ENCODE results near the gene MED12. TPM values are rescaled to one million over a fixed set of nuclear protein-coding genes. Genes with fewer than 3 reads are reported as not detected.

Gene MED12
- total RNA-seq, 1 donor from 2014 or later: 19.1 TPM

- no peak for DNase-seq (ENCODE audit: low spot score)
- intact Hi-C loops (cut with DNase I): no loop called here
These were observed 15.0 kb upstream of the MED12 start for GRCh38 chrX:71103110-71103983.

DNA sequence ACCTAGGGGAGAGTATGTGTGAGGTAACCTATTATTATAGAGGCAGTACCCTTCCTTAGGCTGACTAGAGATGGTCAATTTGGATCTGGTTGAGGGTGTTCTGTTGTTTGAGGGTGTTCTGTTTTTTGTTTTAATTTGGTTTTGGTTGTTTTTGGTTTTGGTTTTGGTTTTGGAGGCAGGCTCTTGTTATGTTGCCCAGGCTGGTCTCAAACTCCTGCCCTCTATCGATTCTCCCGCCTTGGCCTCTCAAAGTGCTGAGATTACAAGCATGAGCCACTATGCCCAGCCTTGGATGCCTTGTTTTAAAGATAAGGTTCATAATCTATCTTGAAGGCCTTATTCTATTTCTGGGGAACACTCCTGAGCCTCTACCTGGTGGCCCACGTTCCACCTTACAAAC, 12.8 kb upstream of the MED12 start:
- no peak for DNase-seq (ENCODE audit: low spot score)
- intact Hi-C loops (cut with DNase I): no loop called here

- no peak for DNase-seq (ENCODE audit: low spot score)
- intact Hi-C loops (cut with DNase I): no loop called here
These were observed 12.0 kb upstream of the MED12 start, which contains the start of gene CXorf65 for GRCh38 chrX:71106427-71106826. CXorf65 (minus strand) TSS chrX:71106740; CDS start chrX:71106556, 184 bp downstream.

- intact Hi-C loops (cut with DNase I): no loop called here
- DNase-seq (ENCODE audit: low spot score): no peak
These were observed 11.2 kb upstream of the MED12 start for GRCh38 chrX:71107245-71107644.

GRCh38 chrX:71107762-71108360, 10.5 kb upstream of the MED12 start:
- DNase-seq (ENCODE audit: low spot score): no peak
- intact Hi-C loops (cut with DNase I): no loop called here

GRCh38 chrX:71109051-71109450, 9.3 kb upstream of the MED12 start:
- intact Hi-C loops (cut with DNase I): no loop called here
- DNase-seq (ENCODE audit: low spot score): no peak

DNA sequence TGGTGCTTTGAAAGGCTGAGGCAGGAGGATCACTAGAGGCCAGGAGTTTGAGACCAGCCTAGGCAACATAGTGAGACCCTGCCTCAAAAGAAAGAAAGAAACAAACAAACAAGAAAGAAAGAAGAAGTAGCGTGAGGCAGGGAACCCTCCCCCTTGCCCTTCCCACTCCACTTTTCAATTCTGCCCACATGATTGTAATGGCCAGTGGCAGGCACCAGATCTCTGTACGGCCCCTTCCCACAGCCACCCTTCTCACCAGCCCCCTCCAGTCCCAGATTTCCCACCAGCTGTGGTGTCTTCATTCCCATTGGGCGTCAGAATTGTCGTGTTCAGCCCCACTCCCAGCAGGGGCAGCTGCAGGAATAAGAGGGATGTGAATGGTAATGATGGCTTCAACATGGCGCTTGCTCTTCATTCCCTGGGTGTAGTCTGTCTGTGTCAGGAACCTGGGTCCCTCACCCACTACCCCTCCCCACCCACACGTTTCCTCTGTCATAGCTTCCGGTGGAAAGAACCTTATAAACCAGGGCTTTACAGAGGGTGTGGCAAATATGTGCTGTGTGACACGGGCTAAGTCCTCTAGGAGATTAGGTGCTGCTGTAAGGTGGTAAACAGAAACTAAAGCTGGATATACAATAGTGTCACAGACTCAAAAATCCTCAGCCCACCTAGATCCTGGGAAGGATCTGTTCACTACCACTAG, 7.1 kb upstream of the MED12 start, which contains the start of gene IL2RG:
Gene IL2RG, minus strand, starts transcription at position 437 of the 703 bp plus-strand sequence. Its CDS starts 38 bp downstream, at position 399.
- no peak for DNase-seq (ENCODE audit: low spot score)
- intact Hi-C loops (cut with DNase I): no loop called here

GRCh38 chrX:71111921-71112431, 6.4 kb upstream of the MED12 start:
- intact Hi-C loops (cut with DNase I): no loop called here
- no peak for DNase-seq (ENCODE audit: low spot score)

DNA sequence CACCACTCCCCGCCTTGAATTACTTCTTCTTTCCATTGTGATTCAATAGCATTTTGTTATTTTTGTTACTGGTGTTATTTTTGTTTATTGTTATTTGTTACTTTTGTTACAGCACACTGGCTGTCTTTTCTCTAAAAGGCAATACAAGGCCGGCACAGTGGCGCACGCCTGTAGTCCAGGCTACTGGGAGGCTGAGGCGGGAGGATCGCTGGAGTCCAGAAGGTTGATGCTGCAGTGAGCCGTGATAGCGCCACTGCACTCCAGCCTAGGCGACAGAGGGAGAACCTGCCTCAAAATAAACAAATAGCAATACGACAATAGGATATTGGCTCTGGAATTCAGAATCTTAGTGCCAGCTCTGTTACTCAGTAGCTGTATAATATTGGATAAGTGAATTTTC, 1.0 kb upstream of the MED12 start:
- intact Hi-C loops (cut with DNase I): no loop called here

GRCh38 chrX:71118985-71119535, 664 bp downstream of the MED12 start:
- intact Hi-C loops (cut with DNase I): no loop called here
- no peak for DNase-seq (ENCODE audit: low spot score)

More for the DNA sequence above, 1.0 kb upstream of the MED12 start:
- no peak for DNase-seq (ENCODE audit: low spot score)

DNA sequence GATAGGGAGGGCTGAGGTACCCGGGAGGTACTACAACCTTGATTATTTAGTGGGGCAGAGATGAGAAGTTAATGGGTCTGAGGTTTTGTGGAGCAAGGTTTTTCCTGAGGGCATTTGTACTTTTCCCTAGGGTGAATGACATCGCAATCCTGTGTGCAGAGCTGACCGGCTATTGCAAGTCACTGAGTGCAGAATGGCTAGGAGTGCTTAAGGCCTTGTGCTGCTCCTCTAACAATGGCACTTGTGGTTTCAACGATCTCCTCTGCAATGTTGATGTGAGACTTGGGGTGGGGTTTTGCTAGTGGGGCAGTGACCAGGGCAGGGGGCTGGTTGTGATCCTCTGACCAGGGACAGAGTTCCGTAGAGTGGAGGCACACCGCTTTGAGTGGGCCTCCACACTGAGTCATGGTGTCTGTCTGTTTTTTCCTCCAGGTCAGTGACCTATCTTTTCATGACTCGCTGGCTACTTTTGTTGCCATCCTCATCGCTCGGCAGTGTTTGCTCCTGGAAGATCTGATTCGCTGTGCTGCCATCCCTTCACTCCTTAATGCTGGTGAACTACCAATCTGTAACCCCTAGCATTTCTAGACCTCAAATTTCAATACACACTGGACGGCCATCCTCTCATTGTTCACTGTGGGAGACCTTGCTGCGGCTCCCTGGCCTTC, 9.9 kb downstream of the MED12 start:
- no peak for DNase-seq (ENCODE audit: low spot score)
- intact Hi-C loops (cut with DNase I): no loop called here

GRCh38 chrX:71128915-71129765, 10.7 kb downstream of the MED12 start:
- DNase-seq (ENCODE audit: low spot score): peak; percentile 87
- intact Hi-C loops (cut with DNase I): no loop called here

GRCh38 chrX:71131510-71131909, 13.1 kb downstream of the MED12 start:
- intact Hi-C loops (cut with DNase I): loop anchor here (5.0 kb wide), 1 partner anchor 34 kb away; the partner anchor contains the start of gene FOXO4
- no peak for DNase-seq (ENCODE audit: low spot score)

DNA sequence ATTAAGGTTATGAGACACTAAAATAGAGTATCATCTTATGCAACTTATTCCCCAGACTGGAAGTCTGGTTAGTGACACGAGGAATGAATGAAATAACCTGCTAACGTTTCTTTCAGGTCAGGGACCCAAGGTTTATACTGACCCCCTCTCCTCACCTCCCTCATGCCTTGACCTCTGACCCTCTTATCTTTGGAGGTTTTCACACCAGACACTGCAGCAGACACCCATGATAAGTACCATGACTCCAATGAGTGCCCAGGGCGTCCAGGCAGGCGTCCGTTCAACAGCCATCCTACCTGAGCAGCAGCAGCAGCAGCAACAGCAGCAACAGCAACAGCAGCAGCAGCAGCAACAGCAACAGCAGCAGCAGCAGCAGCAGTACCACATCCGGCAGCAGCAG, 22.0 kb downstream of the MED12 start:
- intact Hi-C loops (cut with DNase I): no loop called here
- DNase-seq (ENCODE audit: low spot score): no peak

GRCh38 chrX:71143508-71143907, 25.1 kb downstream of the MED12 start:
- no peak for DNase-seq (ENCODE audit: low spot score)

DNA sequence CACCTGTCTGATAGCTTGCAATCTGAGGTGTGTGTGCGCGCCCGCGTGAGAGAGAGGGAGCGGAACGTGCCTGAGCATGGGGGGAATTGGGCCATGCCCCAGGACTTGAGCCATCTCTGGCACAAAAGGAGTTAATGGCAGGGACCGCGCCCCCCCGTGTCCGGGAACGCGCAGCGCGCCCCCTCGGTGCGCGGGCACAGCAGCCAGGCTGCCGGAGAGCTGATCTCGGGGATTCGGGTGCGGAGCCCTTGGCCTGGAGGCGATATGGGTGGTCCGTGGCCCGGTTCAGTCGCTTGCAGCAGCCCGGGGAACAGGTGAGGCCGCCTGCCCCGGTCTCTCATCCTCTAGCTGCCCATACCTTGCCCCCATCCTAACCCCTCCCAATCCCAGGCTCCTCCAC, 26.3 kb downstream of the MED12 start, which contains the start of gene NLGN3:
Gene NLGN3, plus strand, starts transcription at position 191 of the 400 bp plus-strand sequence. CDS start 2,909 bp downstream, outside the sequence.
- DNase-seq (ENCODE audit: low spot score): no peak
- intact Hi-C loops (cut with DNase I): no loop called here

More at GRCh38 chrX:71143508-71143907, 25.1 kb downstream of the MED12 start:
- intact Hi-C loops (cut with DNase I): no loop called here

- DNase-seq (ENCODE audit: low spot score): no peak
- intact Hi-C loops (cut with DNase I): no loop called here
These were observed 29.3 kb downstream of the MED12 start for GRCh38 chrX:71147496-71148277.
